ENCODE results near the gene PICALM.

DNA sequence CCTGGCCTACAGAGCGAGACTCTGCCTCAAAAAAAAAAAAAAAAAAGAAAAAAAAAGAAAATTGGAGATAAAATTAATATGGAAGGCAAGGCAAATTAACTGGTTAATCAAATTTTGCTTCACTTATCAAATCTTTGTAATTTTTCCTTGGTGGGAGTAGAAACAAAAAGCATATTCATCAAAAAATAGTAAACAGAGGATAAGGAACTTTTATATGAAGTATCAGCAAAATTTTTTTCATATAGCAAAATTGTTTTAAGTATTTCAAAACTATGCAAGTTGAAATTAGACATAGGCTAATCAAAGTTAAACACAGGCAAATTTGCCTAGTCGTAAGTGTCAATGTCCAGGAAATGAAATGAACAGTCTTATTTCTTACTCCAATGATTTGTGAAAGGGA lies 33.0 kb downstream of the PICALM start:
- no peak for TF ChIP-seq SMC3 (IDR thresholded peaks at IDR 0.05; ENCODE audit: low read depth, low read length)
- TF ChIP-seq CTCF (conservative IDR thresholded peaks at IDR 0.05; ENCODE audit: low read depth, low read length) = no peak
- TF ChIP-seq, protein P1, sequence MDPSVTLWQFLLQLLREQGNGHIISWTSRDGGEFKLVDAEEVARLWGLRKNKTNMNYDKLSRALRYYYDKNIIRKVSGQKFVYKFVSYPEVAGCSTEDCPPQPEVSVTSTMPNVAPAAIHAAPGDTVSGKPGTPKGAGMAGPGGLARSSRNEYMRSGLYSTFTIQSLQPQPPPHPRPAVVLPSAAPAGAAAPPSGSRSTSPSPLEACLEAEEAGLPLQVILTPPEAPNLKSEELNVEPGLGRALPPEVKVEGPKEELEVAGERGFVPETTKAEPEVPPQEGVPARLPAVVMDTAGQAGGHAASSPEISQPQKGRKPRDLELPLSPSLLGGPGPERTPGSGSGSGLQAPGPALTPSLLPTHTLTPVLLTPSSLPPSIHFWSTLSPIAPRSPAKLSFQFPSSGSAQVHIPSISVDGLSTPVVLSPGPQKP (IDR thresholded peaks at IDR 0.05; ENCODE audit: borderline replicate concordance, low read depth, low read length) = no peak
- TF ChIP-seq MAZ (IDR thresholded peaks at IDR 0.05; ENCODE audit: borderline replicate concordance, low read depth, low read length) = no peak
- TF ChIP-seq RAD21 (IDR thresholded peaks at IDR 0.05; ENCODE audit: low read length) = no peak
- no peak for TF ChIP-seq USF2 (IDR thresholded peaks at IDR 0.05; ENCODE audit: low read depth, low read length)
- TF ChIP-seq POLR2A (IDR thresholded peaks at IDR 0.05; ENCODE audit: low read depth, low read length) = no peak

Measured in IMR-90 (cell line).